GM19035 (cell line): ENCODE results near the gene ZNF169.
"Not testable (repeated sequence)": the region's sequence is repeated elsewhere in the genome, so short reads cannot be mapped to it uniquely, and the experiment has no call there.

Experiments used
- ATAC-seq: cut with Tn5 transposase; IDR thresholded peaks from one replicate; pipeline ENCODE4 v1.9.1; 2021; ENCODE audit not compliant: unreplicated experiment

Gene ZNF169

DNA sequence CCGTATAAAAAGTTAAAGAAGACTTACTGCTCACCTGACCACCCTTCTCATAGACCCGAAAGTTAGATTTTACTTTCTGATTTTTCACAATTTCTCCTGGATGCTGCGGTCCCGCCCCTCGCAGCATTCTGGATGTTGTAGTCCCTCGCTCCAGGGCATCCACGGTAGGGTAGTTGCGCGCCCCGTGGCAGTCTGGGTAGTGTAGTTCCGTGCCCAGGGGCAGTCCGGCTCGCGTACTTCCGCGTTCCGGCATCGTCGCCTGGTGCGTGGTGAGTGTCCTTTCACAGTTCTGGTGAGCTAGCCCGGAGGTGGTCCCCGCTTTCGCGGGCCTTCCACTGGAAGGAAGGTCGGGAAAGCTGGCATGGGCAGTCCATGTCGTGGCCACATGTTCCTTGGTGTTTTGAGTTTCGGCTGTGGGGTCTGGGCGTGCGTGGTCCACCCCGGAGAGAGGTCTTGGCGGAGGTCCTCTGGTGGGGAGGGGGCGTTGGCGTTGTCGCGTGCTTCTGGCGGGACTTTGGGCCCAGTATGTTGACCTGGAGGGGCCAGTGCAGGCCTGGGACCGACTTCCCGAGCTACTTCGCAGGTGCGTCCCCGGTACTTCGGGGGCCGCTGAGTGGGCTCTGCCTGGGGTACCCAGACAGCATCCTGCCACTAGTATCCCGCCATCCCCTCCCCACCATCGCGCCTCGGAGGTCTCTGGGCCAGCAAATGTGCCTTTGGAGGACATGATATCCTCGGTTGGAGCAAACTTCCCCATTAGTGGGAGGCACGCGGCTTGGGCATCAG, at the start of gene ZNF169:
TSS of gene ZNF169 (plus strand) at position 222 of the 786 bp plus-strand sequence. CDS start 19,515 bp downstream, outside the sequence.
- peak; percentile 100 for ATAC-seq

DNA sequence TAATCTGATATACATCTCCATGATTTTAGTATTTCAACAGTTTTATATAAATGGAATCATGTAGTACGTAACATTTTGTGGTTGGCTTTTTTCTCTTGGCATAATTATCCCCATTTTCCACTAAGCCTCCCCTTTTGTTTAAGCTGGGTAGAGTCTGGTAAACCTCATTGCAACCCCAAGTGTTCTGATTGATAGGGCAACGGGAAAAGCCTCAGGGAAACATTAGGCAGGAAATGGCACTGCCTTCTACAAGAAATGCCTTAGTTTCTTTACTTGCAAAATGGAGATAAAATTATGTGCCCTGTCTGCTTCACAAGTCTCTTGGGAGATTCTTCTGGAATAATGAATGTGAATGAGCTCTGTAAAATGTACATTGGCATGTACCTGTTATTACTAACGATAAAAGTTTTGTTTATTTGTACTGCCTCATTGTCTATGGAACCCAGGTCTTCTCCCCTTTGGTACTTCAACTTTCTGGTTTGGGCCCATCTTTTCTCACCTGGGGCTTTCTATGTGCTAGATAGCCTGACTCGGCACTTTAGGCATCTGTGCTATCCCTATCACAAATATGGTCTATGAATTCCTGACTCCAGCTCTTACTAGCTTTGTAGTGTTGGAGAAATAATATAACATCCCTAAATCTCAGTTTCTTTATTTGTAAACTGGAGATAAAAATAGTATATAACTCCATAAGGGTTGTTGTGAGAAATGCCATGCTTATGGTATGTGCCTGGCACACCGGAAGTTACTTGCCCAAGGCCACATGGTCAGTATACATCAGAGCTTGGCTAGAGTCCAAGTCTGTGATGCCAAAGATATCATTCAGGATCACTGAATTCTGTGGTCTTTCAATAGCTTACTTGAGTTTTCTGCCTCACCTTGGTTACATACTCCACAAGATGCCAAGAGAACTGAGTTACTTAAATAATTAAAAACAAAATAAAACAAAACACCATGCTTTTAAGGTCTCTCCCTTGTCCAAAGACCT, 48.2 kb upstream of the ZNF169 start:
- ATAC-seq, result no peak

DNA sequence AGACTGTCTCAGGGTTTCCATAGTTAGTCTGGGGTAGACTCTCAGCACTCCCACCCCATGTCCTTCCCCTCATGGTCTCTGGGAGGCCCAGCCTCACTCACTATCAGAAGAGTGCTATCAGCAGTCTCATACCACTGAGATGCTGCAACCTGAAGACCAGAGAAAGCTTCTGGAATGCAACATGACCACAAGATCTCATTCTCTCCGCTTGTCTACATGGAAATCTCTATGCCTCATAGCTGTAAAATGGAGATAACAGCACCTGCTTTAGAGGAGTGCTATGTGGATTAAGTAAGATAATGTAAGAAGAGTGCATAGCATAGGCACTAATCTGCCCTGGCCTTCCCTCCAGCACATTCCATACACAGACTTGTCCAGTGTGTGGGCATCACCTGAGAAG, 47.0 kb upstream of the ZNF169 start:
- ATAC-seq, result no peak

DNA sequence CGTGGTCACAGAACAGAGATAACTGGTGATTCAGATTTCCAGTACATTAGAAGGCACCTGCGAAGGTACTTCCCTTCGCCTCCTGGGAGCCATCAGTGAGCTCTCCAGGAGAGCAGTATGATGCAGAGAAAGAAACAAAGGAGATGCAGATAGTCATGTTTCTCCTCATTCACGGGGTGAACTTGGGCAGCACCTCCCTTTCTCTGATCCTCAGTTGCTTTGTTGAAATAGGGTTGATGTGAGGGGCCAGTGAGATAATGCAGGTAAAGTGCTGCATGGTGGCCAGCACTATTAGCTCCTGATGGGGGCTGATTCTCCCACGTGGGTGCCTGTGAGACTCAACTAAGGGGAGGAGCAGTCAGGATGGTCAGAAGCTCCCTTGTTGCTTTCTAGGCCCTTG, 46.6 kb upstream of the ZNF169 start:
- ATAC-seq, result no peak

DNA sequence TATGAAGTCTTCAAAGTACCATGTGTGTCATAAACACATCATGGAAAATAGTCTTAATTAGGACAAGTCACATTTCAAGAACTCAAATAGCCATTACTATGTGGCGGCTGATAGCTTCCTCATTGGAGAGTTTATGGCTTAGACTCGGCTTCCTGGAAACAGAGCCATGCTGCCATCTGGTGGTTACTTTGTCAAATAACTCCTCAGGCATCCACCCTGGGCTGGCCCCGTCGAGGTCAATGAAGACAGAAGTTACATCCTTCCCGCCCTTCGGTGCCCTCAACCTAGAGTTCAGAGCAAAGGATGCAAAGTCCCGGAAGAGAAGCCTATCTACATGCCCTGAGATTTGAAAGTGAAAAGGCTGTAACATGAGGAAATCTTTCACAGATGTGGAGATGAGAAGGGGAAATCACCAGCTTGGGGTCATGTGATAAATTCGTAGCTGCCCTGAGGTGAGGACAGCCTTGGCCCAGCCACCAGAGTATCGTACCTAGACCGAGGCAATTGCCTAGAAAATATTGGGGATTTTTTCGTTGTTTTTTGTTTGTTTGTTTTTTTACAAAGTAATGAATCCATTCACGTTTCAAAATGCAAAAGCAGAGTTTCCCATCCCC, 45.5 kb upstream of the ZNF169 start:
- peak; percentile 91 for ATAC-seq

DNA sequence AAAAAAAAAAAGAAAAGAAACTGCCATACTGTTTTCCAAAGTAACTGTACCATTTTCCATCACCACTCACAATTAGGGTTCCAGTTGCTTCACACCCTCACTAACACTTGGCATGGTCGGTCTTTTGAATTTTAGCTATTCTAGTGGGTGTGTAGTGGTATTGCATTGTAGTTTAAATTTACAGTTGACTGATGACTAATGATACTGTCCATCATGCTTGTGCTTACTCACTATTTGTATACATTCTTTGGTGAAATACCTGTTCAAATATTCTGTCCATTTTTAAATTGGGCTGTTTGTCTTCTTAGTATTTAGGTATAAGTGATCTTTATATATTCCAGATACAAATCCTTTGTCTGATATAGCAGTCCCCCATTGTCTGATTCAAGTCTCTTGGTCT, 36.2 kb upstream of the ZNF169 start:
- no peak for ATAC-seq

DNA sequence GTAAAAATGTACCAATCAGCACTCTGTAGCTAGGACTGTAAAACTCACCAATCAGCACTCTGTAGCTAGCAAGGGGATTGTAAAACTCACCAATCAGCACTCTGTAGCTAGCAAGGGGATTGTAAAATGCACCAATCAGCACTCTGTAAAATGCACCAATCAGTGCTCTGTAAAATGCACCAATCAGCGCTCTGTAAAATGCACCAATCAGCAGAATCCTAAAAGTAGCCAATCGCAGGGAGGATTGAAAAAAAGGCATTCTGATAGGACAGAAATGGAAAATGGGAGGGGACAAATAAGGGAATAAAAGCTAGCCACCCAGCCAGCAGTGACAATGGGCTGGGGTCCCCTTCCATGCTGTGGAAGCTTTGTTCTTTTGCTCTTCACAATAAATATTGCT, 33.7 kb upstream of the ZNF169 start:
- not testable (repeated sequence) for ATAC-seq

DNA sequence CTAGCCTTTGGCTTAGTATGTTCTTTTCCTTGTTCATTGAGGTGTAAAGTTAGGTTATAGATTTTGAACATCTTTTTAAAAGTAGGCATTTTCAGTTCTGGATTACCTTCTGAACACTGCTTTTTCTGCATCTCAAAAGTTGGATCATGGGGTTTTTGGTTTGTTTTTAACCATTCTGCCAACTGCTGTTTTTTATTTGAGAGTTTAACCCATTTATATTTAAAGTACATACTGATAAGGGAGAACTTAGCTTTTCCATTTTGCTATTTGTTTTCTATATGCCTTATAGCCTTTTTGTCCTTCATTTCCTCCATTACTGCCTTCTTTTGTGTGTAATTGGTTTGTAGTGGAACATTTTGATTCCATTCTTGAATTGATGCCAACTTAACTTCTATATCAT, 30.5 kb upstream of the ZNF169 start:
- no peak for ATAC-seq

DNA sequence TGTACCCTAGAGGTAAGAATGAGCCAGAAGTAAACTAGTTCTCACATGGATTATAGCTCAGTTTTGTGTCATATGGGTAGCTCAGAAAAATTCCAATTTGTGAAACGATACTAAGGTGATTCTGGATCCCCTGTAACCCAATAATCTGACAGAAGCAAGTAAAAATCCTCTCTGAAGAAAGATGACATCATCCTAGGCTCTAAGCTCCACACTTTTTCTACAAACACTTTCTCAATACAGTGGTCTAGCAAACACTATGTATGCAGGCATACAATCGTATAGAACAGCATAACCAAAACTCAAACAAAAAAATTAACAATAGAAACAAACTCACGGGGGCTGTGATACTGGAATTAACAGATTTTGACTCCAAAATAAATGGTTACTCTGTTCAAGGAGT, 26.7 kb upstream of the ZNF169 start:
- ATAC-seq, result no peak

DNA sequence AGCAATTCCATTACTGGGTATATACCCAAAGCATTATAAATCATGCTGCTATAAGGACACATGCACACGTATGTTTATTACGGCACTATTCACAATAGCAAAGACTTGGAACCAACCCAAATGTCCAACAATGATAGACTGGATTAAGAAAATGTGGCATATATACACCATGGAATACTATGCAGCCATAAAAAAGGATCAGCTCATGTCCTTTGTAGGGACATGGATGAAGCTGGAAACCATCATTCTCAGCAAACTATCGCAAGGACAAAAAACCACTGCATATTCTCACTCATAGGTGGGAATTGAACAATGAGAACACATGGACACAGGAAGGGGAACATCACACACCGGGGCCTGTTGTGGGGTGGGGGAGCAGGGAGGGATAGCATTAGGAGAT, 18.0 kb upstream of the ZNF169 start:
- ATAC-seq, result not testable (repeated sequence)

DNA sequence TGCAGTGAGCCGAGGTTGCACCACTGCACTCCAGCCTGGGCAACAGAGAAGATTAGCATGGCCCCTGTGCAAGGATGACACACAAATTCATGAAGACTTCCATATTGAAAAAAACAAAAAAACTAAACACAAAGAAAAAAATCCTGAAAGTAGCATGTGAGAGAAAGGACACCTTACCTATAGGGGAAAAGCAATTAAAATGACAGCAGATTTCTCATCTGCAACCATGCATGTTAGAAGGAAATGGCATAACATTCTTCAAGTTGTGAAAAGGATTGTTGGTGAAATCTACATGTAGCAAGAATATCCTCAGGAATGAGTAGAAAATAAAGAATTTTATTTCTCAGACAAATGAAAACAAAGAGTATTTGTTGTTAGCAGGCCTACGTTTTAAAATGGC, 13.4 kb upstream of the ZNF169 start:
- ATAC-seq, result no peak

DNA sequence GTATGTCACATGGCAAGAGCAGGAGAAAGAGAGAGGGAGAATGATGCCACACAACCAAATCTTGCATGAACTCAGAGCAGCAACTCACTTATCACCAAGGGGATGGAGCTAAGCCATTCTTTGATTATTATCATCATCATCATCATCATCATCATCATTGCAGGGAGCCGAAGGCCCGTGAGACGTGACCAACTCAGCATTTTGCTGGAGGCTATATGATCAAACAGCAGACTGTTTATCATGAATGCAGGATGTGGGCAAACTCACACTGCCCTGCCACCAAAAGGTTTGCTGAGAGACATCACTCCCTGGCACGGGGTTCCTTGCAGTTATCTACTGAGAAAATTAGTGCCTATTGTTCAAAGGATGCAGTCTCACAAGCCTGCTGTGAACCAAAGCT, 8.6 kb upstream of the ZNF169 start:
- ATAC-seq, result no peak

DNA sequence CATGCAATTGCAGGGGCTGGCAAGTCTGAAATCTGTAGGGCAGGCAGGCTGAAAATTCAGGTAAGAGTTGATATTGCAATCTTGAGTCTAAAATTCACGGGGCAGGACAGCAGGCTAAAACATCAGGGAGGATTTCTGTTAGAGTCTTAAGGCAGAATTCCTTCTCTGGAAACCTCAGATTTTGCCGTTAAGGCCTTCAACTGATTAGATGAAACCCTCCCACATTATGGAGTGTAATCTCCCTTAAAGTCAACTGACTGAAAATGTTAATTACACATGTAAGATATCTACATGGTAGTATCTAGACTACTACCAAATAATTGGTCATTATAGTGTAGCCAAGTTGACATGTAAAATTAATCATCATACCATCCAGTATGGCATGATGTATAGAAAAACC, 3.1 kb upstream of the ZNF169 start:
- ATAC-seq, result no peak

DNA sequence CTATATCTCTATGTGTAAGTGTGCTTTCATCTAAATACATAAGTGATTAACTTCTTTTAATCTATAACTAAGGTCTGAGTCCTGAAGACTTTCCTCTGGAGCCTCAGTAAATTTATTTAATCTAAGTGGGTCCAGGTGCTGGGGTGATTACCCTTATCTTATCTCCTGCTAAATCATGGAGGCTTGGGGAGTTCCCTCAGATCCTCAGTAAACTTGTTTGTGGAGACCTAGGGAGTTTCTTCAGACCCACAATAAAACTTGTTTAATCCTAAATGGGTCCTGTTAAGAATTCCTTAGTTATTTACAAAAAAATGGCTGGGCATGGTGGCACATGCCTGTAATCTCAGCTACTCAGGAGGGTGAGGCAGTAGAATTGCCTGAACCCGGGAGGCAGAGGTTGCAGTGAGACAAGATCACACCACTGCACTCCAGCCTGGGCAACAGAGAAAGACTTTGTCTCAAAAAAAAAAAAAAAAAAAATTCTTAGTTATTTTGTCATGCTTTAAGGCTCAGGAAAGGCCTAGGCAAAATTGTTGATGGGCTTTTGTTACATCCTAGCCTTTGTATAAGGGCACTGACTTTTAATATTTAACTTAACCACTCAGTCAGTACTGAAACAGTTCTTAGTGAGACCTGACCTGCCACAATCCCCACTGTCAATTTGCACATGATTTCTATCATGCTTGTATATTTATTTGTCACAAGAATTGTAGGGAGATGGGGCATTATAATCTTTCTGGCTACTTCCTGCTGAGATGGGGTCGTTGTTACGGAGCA, 6.7 kb downstream of the ZNF169 start:
- not testable (repeated sequence) for ATAC-seq

DNA sequence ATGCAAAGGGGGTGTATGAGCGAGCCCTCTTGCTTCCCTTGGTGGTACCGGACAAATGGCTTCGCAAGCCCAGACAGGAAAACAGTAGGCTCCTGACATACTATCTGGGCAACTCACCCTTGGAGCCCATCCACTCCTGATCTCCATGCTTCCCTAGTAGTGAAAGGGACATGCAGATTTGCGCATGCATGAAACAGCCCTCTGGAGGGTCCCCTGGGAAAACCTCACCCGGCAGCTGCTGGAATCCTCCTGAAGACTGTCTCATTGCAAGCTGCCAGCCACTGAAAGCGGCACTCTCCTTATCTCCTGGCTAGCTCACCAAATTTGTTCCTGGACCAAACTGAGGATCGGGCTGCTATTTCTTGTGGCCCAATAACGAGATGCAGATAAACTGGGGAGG, 10.2 kb downstream of the ZNF169 start:
- ATAC-seq, result no peak

DNA sequence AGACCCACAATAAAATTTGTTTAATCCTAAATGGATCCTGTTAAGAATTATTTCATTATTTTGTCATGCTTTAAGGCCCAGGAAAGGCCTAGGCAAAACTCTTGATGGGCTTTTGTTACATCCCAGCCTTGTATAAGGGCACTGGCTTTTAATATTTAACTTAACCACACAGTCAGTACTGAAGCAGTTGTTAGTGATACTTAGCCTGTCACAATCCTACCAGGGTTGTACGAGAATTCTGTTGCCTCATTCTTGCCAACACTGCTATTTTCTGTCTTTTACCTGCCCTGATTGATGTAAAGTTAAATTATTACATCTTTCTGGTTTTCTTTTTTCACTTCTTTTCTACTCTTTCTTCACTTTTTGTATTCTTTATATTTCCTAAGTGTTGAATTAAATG, 10.9 kb downstream of the ZNF169 start:
- no peak for ATAC-seq

DNA sequence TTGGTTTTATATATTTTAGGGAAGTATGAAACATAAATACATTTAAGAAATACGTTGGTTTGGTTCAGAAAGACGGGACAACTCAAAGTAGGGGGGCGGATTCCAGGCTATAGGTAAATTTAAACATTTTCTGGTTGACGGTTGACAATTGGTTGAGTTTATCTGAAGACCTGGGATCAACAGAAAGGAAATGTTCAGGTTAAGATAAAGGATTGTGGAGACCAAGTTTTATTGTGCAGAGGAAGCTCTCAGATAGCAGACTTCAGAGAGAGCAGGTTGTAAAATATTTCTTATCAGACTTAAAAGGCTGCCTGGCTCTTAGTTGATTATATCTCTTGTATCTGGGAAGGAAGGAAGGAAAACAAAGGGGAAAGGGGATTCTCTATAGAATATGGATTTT, 17.9 kb downstream of the ZNF169 start:
- not testable (repeated sequence) for ATAC-seq

DNA sequence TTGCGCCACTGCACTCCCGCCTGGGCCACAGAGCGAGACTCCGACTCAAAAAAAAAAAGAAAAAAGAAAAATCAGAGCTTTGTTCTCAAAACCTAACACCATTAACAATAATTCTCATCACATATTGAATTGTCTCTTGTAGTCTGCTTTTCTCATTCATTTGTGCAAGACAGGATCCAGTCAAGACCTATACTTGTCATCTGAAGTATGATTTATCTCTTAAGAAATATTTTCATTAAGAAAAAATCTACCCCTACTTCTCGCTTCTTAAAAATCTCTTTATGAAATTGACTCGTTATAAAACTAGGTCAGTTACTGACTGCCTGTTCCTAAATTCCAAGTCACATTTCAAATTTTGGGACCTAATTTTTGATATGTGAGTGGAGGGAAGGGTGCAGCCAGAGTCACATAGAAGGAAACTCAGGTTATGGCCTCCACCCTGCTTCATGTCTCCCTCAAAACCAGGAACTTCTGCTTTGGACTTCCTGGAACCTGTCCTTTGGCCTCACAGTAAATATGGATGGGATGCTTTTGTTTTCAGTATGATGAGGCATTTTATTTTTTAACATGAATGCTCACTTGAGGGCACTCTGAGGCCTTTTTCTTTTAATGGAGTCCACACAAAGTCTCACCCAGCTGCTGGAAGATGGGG, 18.9 kb downstream of the ZNF169 start:
- no peak for ATAC-seq

DNA sequence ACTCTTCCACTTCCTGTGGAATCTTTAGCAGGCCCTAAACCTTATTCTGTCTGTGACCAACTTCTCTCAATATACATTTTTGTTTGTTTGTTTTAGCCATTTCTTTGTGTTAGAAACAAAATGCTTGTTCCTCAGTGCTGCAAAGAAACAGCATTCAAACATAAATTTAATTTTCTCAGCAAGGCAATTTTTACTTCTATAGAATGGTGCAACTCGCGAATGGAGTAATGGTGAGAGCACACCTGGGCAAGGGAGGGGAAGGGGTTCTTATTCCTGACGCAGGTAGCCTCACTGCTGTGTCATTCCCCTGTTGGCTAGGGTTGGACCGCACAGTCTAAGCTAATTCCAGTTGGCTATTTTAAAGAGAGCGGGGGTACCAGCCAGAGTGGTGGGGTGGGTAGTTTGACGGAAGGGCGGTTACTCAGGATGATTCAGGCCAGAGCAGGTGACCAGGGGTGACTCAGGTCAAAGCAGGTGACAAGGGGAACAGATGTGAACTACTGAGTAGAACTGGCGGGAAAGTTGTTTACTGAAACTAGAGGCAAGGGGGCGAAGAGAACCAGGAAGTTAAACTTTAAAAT, 21.4 kb downstream of the ZNF169 start:
- ATAC-seq, result no peak

DNA sequence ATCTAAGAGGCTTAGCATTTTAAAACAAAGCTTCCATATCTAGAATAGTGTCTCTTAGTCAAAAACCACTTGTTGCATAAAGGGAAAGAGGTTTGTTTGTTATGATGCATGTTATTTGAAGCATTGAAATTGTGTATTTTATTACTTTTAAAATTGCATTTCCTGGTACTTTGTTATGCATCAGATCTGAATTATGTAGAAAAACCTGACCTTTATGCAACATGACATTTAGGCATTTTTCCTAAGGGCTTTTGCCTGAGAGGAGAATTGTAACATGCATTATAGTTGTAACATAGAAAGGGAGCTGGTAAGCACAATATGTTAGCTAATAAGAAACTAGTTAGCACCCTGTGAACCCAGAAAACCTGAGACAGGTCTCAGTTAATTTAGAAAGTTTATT, 22.0 kb downstream of the ZNF169 start:
- ATAC-seq, result no peak
